22Rv1 (cell line): ENCODE results near the gene BCAN.

Experiments
- CTCF ChIP-seq: fragments of 450-650 bp; IDR thresholded peaks from 2 replicates; pipeline ENCODE4 v1.5.1; 2017; ENCODE audit warnings: mild to moderate bottlenecking
- ZFX ChIP-seq: fragments of 450-650 bp; IDR thresholded peaks from 2 replicates; pipeline ENCODE4 v1.6.1; 2017; ENCODE audit warnings: antibody characterized with exemption, borderline replicate concordance

GRCh38 chr1:156596426-156596825 lies 45.5 kb upstream of the BCAN start:
- TF ChIP-seq CTCF (no peak), ZFX (no peak)
